GM19239 (cell line): ENCODE measurements around the gene ETV3.

ENCODE experiments used
- DNase-seq: peaks from one replicate; pipeline ENCODE4 v3.0.0; 2011; ENCODE audit warnings: low spot score; ENCODE audit not compliant: insufficient read length
- FAIRE-seq: peaks from 2 replicates; lab custom pipeline; 2011; peaks lifted over from hg19 to GRCh38; lab: Jason Lieb, UNC

The ETV3 gene

DNA sequence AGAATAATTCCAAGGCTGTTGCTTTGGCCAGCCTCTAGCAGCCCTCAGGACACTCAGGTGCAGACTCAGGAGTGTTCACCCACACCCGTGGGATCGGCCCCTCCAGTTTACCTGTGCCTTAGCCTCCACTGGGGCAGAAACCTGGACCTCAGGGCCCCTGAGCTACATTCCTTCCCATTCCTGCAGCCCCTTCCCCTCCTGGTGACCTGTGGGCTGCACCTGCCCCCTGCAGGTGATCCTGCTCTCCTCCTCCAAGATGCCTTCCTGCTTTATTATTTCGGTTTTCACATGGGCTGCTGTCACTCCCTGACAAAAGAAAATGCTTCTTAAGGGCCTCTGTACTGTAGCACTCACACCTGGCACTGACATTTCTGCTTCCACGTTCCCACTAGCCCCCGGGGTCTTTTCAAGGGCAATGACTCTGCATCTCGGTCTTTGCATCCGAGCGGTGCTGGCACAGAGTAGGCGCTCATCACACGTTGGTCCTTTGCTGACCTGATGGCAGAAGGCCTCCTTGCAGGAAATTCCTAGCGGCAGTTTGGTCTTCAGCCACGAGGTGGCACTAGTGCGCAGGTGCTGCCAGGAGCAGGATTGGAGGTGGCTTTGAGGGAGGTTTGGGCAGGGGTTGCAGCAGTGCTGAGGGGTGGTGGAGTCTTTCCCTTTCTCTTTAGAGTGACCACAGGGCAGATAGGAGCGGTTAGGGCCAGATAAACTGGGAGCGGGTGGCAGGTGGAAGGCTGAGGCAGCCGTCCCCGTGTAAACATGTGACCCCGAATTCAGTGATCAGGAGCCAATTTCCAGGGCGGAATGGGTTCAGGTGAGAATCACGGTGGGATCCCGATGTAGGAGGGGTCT lies 25.3 kb upstream of the ETV3 start:
- FAIRE-seq, result peak; percentile 91

DNA sequence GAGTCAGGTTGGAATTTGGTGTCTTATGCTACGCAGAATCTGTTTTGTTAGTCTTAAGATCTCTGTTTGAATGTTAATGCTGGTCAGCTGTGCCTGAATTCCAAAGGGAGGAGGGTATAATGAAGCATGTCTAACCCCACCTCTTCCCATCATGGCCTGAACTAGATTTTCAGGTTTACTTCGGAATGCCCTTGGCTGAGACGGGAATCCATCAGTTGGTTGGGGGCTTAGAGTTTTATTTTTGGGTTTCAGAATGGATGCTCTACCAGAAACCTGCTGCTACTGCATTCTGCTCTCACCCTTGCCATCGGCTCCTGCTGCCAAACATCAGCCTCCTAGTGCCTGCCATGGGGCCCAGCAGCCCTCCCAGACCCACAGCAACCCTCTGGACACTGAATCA lies 24.1 kb upstream of the ETV3 start:
- no peak for FAIRE-seq
- DNase-seq, result no peak

More for the DNA sequence above, 25.3 kb upstream of the ETV3 start:
- DNase-seq, result peak; percentile 60

DNA sequence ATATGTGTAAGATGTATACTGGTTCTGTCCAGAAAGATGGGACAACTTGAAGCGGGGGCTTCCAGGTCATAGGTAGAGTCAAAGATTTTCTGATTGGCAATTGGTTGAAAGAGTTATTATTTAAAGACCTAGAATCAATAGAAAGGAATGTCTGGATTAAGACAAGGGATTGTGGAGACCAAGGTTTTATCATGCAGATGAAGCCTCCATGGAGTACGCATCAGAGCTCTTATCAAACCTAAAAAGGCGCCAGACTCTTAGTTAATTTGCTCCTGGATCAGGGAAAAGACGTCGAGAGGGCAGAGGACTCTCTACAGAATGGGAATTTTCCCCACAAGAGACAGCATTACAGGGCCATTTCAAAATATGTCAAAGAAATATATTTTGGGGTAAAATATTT lies 23.7 kb upstream of the ETV3 start:
- DNase-seq (no peak), FAIRE-seq (no peak)

DNA sequence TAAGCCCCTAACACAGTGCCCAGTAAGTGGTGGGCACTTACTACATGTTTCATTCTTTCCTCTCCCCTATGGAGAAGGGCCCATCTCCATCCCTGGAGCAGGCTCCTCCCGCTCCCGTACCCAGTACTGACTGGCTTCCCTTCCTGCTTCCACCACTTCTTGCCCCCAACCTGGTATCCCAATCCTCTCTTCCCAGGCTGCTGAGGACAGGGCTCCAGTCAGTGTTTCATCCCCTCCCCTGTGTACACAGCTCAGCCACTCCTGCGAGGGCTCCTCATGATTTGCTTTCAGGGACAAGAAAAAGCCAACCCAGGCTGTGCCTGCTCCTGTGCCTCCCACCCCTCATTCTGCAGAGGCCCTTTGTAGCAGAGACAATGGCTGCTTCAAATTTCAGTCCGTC lies 20.8 kb upstream of the ETV3 start:
- FAIRE-seq, result no peak
- no peak for DNase-seq

DNA sequence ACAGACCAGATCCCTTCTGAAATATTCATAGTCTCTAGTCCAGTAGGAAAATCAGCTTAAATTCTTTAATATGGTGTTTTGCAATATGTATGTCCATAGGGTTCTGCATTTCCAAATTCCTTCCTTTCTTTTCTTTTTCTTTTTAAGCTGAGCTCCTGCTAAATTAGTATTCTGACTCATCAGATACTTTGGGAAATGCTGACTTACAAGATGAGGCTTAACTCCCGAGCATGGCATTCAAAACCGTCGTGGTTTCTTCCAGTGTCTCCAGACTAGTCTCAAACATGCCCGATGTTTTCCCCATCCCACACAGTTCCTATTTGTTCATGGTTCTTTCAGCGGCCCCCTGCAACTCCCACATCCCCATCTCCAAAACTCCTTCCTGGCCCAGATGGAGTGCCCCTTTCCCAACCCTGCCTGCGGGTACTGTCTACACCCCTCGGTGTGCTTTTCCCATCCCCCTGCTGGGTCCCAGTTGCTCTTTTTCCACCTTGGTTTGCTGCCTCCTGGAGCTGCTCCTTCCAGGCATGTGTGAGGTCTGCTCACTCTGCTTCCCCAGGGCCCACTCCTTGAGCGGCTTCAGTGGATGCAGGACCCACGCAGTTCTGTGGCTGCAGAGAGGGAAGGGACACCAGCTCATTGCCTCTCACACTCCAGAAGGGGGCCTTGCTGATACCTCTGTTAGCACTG lies 19.5 kb upstream of the ETV3 start:
- DNase-seq (no peak), FAIRE-seq (no peak)

DNA sequence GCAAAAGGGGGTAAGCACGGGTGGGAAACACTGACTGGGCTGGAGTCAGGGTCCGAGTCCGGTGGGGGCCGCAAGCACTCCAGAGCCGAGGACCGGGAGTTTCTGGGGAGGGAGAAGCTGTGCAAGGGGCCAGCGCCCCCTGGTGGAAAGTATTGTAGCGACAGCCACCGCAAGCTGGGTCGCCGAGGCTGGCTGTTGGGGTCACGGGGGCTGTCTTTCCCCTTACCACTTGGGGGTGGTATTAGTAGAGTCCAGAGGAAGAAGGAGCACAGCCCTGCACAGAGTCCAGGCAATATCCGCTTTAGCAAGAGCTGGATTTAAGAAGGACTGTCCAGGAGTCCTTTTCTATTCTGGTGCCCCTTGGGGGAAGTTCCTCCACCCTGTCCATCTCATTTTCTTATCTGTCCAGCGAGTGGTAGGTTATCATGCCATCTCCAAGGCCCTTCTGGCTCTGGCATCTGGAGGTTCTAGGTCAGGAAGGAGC lies 17.9 kb upstream of the ETV3 start:
- DNase-seq (no peak), FAIRE-seq (no peak)

DNA sequence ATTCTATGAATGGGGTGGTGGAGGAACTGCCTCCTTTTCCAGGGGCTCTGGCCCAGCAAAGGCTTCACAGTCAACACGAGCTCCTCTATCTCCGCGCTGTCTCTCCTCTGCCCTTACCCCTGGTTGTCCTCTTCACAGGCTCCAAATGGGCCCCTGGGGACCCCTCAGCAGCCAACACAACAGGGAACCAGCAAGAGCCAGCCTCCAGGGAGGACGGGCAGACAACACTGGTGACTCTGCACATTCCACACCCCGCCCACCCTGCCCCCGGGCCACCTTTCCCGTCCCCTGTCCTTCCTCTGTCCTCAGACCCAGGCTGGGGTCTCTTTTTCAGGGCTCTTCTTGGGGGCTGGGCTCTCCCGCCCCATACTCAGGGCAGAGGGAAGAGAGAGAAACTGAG lies 17.5 kb upstream of the ETV3 start:
- DNase-seq (no peak), FAIRE-seq (no peak)

DNA sequence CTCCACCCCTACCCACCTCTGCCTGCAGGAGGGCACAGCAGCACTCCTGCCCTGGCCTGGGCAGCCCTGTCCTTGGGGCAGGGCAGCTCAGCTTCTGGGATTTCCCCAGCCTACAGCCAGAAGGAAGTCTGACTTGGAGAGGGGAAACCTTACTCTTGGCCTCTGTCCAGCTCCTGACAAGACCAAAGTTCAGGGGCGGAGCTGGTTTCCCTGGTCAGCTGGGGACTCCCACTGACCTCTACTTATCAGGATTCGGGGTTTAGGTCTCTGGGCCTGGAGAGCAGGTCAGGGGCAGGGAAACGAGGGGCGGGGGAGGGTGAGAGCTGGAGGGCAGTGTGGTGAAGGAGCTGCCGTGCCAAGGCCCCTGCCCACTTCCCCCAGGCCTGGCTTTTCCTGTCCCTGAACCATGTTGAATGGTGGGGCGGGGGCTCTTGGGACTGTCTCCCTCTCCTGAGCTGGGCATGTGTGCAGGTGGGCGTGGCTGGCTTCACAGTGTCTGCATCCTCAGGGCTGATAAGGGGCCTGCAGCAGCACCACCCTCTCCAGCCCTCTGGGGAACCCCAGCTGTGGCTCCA lies 16.8 kb upstream of the ETV3 start:
- FAIRE-seq, result no peak
- DNase-seq, result no peak

DNA sequence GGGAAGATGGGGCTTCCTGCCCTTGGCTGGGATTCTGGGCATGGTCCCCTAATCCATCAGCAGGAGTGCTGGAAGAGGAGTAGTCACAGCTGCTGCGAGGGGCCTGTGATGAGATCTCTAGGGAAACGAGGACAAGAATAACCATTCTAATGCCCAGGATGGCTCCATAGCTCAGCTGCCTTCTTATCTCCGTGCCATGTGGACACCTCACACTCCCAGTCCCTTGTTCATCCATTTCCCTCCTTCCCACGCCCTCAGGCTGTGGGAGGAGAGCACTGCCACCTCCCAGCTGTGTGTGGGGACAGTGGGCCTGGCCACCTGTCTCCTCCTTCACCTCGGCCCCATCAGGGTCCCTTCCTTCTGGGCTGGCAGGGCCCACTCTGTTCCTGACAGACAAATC lies 16.1 kb upstream of the ETV3 start:
- FAIRE-seq, result no peak
- DNase-seq, result no peak

DNA sequence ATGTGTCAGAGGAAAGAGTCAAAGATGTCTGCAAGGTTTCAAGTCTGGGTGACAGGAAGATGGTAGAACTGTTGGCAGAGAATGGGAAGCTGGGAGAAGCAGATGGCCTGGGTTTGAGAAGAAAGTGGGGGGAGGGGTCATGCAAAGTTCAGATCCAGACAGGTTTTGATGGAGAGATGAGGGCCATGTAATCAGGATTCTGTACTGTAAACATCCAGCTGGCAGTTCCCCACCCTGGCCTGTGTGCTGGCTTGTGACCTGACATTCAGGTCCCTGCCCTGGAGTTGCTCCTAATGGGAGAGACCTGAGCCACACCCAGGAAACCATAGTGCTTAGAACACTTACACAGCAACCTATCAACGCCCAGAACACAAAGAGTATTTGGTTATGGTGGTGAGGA lies 15.6 kb upstream of the ETV3 start:
- DNase-seq, result no peak
- no peak for FAIRE-seq

DNA sequence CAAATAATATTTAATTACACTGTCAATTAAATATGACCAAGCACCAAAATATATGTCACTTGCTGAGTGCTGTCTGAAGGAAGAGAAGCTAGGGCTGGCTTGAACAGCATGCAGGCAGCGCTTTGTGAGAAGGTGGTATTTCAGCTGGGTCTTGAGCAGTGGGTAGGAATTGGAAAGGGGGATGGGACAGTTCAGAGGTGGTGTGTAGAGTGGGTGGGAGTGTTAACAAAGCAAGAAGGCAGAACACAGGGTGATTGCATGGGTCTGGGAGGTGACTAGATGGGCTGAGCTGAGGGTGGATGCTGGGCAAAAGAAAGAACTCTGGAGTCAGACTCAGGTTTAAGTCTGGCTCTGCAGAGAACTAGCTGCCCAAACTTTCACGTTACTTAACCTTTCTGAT lies 14.3 kb upstream of the ETV3 start:
- DNase-seq (no peak), FAIRE-seq (no peak)

DNA sequence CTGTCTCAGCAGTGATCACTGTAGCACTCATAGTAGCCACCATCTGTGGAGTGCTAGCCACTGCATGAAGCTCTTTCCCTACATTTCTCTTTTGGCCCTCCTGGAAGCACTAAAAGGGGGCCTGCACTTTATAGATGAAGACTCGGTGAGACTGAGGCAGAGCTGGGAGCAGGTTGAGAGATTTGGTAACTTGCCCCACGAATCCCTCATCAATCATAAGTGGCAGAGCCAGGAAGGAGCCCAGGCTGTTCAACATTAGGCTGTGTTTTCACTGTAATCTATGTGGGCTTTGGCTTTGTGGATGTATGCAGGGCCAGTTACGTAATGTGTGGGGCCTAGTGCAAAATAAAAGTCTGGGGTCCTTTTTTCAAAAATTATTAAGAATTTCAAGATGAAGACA lies 13.3 kb upstream of the ETV3 start:
- DNase-seq (no peak), FAIRE-seq (no peak)

DNA sequence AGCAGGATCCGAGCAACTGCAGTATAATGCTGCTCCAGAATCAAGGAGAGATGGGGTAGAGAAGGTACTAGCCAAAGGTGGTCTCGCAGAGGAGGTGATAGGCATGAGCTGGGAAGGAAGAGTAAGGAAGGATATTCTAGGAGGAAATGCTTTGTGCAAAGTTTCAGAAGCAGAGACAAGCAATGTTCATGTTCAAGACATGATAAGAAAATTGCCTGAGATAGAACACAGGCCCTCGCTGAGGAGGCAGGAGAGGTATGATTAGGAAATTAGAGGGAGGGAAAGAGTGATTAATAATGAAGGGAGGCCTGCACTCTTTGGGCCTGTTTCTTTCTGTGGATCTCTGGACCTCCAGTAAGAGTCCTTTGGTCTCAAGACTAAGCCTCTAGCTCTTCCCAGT lies 12.9 kb upstream of the ETV3 start:
- FAIRE-seq, result no peak
- no peak for DNase-seq

DNA sequence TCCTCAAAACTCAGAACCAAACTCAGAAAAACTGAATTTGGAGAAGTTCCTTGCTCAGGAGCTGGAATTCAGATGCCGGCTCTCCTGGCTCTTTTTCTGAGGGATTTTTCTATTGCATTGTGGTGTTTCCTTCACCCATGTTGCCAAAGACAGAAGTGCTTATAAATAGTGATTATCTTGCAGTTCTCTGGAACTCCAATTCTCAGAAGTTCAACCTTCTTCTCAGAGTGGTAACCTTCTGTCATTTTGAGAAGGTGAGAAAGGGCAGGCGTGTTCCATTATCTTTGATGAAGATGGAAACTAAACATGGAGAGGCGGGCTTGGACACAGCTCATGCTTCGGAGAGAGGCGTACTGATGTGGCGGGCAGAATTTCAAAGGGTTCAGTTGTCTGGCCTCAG lies 12.4 kb upstream of the ETV3 start:
- DNase-seq, result no peak
- no peak for FAIRE-seq

DNA sequence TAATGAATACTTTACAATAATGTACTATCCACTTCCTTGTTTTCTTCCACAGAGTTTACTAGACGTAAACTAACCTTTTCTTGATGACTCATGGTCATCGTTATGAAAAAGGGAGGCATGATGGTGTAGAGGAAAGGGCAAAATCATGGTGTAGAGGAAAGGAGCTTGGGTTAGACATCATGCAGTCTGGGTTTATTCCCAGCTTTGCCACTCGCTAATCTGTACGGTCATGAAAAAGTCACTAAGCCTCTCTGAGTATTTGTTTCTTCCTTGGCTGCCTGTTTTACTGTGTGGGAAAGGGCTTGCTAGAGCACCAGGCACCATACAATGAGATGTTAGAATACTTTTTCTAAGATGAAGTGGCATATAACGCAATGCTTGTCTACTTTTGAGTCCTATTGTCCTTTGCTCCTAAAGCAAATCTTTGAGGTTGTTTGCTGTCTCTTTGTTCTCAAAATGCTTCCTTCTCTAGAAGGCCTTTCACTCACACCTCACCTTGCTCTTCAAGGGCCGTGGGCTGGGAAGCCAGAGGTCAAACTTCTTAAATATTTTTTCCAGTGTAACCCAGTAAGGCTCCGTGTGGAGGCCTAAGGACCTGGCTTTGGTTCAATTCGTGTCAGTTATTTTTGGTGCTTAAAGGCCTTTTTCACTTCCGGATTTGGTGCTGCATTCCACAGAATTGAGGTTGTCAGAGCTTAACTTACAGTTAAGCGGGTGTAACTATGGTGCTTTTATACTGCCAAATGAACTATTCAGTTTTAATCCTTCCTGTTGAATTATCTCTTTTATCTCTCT lies 9.9 kb upstream of the ETV3 start:
- no peak for DNase-seq
- no peak for FAIRE-seq

DNA sequence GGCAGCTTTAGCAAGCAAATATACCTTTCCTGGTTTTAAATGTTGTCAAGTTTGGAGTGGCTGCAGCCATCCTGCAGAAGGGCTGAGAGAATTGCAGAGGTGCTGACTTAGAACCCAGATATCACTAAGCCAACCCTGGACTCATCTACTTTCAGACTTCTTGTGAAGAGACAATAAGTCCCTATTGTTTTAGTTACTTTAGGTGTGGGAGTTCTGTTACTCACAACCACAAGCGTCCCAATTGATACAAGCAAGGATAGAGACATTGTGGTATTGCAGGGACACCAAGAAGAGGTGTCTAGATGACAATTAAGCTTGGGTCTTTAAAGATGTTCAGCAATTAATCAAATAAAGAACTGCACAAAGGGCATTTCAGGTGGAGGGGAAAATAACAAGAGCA lies 8.8 kb upstream of the ETV3 start:
- FAIRE-seq, result no peak
- no peak for DNase-seq

DNA sequence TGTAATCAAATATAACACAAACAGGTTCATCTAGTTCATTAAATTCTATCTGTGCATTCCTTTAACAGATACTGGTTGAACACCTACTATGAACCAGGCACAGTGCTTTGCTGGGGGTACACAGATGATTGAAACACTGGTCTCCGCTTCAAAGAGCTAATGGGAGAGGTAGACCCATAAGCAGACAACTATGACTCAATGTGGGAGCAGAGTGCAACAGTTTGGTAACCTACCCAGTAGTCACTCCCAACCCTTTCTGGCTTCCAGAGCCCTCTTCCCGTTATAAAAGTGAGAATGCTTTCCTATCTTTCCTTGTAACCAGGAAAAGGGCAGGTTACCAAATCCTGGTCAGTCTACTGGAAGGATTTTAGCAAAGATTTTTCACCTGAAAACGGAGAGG lies 8.0 kb upstream of the ETV3 start:
- FAIRE-seq (no peak), DNase-seq (no peak)

DNA sequence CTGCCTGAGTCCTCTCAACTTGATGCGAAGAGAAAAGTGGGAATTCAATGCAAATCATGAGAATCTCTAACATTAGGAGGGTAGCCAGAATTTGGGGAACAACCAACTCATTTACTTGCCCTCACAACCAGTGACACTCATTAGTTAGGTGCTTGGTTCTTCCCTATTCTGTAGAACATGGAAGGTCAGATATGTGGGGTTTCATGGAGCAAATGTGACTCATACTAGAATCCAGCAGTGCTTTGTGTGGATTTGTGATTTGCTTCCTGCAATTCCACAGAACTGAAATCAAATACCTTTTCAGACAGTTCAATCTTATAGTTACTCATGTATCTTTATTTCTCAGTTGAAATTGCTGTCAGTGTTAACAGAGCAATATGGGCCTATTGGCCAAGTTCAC lies 6.9 kb upstream of the ETV3 start:
- DNase-seq (no peak), FAIRE-seq (no peak)

DNA sequence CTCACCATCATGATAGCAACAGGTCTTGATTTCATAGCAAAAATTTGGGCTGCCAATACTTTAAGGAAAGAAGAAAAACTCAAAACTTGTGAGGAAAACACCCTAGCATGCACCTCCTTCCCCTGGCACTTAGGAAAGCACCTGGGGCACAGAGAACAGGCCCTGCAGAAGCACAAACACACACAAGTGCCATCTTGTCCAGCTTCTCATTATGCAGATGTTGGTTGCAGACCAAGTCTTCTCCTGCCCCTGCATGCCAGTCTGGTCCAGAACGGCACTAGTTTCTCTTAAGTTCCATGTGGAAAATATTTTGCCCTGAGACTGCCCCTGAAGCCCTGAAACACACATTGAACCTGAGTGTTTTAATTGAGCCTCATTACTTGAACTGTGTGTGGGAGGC lies 6.3 kb upstream of the ETV3 start:
- FAIRE-seq, result no peak
- no peak for DNase-seq

DNA sequence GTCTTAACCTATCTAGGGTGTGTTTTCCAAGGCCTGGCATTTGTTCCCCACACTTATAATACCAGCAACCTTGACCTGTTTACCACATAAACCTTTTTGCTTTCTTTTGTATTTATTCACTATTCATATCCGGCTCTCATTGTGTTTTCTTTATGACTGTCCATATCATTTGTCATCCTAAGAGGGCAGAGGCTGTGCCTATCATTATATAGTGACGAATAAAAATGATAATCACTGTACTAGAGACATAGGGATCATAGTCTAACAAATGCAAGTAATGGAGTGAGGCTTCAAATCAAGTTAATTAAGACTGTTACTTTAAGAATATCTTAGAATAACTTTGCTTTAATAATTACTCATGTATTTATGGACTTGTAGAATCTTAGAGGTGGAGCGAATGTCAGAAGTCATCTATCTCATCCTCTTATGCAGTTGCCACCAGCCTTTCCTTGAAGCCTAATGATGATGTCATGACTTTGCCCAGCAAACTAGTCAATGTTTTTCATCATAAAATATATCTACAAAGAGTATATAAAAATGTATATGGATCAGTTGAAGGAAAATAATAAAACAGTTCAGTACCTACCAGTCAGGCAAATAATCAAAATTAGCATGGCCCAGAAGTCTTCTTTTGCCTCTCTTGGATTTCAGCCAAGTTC lies 4.7 kb upstream of the ETV3 start:
- DNase-seq (no peak), FAIRE-seq (no peak)
